NT2/D1 (cell line): ENCODE measurements around the gene PITPNM2.

Experiments used
- SUZ12 ChIP-seq: IDR thresholded peaks from 2 replicates; pipeline ENCODE4 v1.6.1; 2011; ENCODE audit not compliant: insufficient read length, insufficient read depth; ENCODE audit errors: extremely low read depth
- YY1 ChIP-seq: IDR thresholded peaks from 2 replicates; pipeline ENCODE4 v1.6.1; 2011; ENCODE audit not compliant: insufficient read length, insufficient read depth
- ZNF274 ChIP-seq: IDR thresholded peaks from 2 replicates; pipeline ENCODE4 v1.6.1; 2011; ENCODE audit warnings: mild to moderate bottlenecking, low read depth, low read length

DNA sequence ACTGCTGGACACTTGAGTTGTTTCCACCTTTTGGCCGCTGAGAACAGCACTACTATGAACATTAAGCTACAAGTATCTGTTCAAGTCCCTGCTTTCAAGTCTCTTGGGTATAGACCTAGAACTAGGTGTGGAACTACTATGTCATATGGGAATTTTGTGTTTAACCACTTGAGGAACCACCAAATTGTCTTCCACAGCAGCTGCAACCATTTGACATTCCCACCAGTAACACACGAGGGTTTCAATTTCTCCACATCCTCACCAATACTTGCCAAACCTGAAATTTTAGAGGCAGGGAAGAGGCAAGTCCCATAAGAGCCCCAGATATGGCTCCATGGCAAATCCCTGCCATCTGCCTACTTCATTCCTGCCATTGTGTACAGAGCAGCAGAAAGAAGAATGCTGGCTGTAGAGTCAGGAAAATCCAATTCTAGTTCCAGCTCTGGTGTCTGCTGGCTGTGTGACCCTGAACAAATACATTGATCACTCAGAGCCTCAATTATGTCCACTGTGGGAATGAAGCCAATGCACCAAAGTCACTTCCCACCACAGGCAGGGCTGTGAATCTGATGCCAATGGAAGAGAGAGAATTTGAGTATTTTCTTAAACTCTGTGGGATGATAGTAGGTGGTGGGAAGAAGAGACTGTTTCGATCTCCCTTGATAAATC, 17.8 kb downstream of the PITPNM2 start:
- no peak for TF ChIP-seq YY1
- no peak for TF ChIP-seq SUZ12
- TF ChIP-seq ZNF274, result no peak
